Bronchial epithelial cell (primary cell): ENCODE data around the gene ST3GAL3. TPM values are rescaled to one million over a fixed set of nuclear protein-coding genes. Genes with fewer than 3 reads are reported as not detected.

Experiments
- DNase-seq: peaks from one replicate; pipeline ENCODE4 v3.0.0-alpha.2; 2010; ENCODE audit warnings: low read depth
- FAIRE-seq: peaks from 2 replicates; lab custom pipeline; 2011; peaks lifted over from hg19 to GRCh38; lab: Jason Lieb, UNC
- H3K27me3 ChIP-seq: 2 replicates; pipeline ENCODE4 v1.5.1; 2011; ENCODE audit warnings: low read length; ENCODE audit not compliant: control insufficient read depth, insufficient read depth
- H3K36me3 ChIP-seq: 2 replicates; pipeline ENCODE4 v1.5.1; 2011; ENCODE audit warnings: low read length; ENCODE audit not compliant: control insufficient read depth, insufficient read depth
- H3K4me3 ChIP-seq: 2 replicates; pipeline ENCODE4 v1.5.1; 2011; ENCODE audit warnings: mild to moderate bottlenecking, low read depth, low read length, control low read depth
- CTCF ChIP-seq: IDR thresholded peaks from 2 replicates; pipeline ENCODE4 v1.5.1; 2011; ENCODE audit warnings: mild to moderate bottlenecking, moderate library complexity, low read length, control low read depth, inconsistent platforms; ENCODE audit not compliant: insufficient read depth, severe bottlenecking
- total RNA-seq: library from RNA; depleted of rRNA; stranded (reverse); fragments of >200 nt; gene quantifications from 2 replicates; pipeline ENCODE4 v1.2.1, GENCODE V29; 2014

The ST3GAL3 gene
- total RNA-seq, 1 donor from 2014 or later: 10.3 TPM

GRCh38 chr1:43887748-43888147, 180.4 kb downstream of the ST3GAL3 start:
- DNase-seq (no peak), FAIRE-seq (peak; percentile 47)
- no peaks in the 10 kb centered on the region for H3K27me3 ChIP-seq
- H3K36me3 ChIP-seq: no peaks in the 10 kb centered on the region
- H3K4me3 ChIP-seq: no peak overlapping the region
- no peak for TF ChIP-seq CTCF

- Histone ChIP-seq H3K36me3 (peaks cover 1% of the 10 kb centered on the region), H3K27me3 (no peaks in the 10 kb centered on the region), H3K4me3 (no peak overlapping the region)
- no peak for TF ChIP-seq CTCF
- DNase-seq (peak; percentile 48), FAIRE-seq (no peak)
These were observed 183.5 kb downstream of the ST3GAL3 start for GRCh38 chr1:43890815-43891214.

- Histone ChIP-seq H3K27me3 (no peaks in the 10 kb centered on the region), H3K4me3 (no peak overlapping the region), H3K36me3 (peaks cover 1% of the 10 kb centered on the region)
- FAIRE-seq (no peak), DNase-seq (no peak)
- no peak for TF ChIP-seq CTCF
These were observed 185.7 kb downstream of the ST3GAL3 start for GRCh38 chr1:43893006-43893405.

GRCh38 chr1:43898981-43899380, 191.6 kb downstream of the ST3GAL3 start:
- peaks cover 7% of the 10 kb centered on the region for H3K36me3 ChIP-seq
- H3K27me3 ChIP-seq: no peaks in the 10 kb centered on the region
- DNase-seq (no peak), FAIRE-seq (no peak)
- H3K4me3 ChIP-seq: no peak overlapping the region
- no peak for TF ChIP-seq CTCF

- Histone ChIP-seq H3K36me3 (peaks cover 7% of the 10 kb centered on the region), H3K27me3 (no peaks in the 10 kb centered on the region), H3K4me3 (no peak overlapping the region)
- FAIRE-seq (no peak), DNase-seq (no peak)
- TF ChIP-seq CTCF: no peak
These were observed 193.1 kb downstream of the ST3GAL3 start for GRCh38 chr1:43900386-43900785.
